ENCODE results near the gene SERTAD3. TPM values are rescaled to one million over a fixed set of nuclear protein-coding genes. Genes with fewer than 3 reads are reported as not detected.

SERTAD3 gene
- total and polyA plus RNA-seq, 2 experiments from 2014 or later, result 37.9 to 41.2 TPM

DNA sequence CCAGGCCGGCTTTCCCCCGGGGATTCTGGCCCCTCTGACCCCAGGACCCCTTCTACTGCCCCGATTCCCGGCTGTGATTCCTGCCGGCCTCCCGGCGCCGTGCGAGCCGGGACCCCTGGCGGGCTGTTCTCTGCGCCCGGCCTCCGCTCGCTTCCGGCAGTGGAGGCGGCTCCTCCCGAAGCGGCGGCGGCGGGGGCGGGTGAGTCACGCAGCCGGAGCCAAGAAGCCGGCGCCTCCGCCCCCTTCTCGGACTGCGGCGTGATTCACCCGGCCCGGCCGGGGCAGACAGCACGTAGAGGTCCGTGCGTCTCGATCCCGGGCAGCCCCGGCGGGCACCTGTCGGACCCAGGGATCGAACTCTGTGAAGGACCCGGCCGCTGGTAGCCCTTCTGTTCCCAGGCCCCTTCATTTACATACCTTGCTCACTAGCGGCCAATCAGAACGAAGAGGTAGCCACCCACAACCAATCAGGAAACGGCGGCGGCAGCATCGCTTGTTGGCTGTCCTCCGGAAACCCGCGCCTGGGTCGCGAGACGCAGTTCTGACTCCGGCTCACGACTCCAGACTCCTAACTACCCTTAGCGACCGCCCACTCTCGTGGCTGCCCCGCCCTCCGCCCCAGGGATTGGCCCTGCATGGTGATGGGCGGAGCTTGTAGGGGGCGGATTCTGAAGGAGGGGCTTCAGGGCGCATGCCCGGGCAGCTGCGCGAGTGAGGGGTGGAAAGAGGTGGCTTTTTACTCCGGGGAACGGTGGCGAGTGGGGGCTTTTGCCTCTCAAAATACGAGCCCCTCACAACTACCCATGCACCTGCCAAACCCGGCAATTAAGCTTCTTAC lies 18.5 kb downstream of the SERTAD3 start, which contains the start of gene SERTAD1:
Gene SERTAD1 (minus strand): TSS at position 543 of the 838 bp plus-strand sequence. CDS start 2,446 bp downstream, outside the sequence.
- peaks cover 38% of the 10 kb centered on the region for H3K79me2 ChIP-seq (ENCODE audit: insufficient read depth)
- peak within 1 kb of the TSS; percentile 98 for H3K4me2 ChIP-seq (ENCODE audit: unreplicated experiment)
- peaks cover 26% of the 10 kb centered on the region for H3K4me1 ChIP-seq (ENCODE audit: insufficient read depth)
- H3K4me3 ChIP-seq, result peak within 1 kb of the TSS; percentile 98
- no peaks in the 10 kb centered on the region for H3K27me3 ChIP-seq (replicated peaks; ENCODE audit: insufficient read depth)
- no peak for TF ChIP-seq EZH2 (IDR thresholded peaks at IDR 0.05; ENCODE audit: insufficient read depth, poor library complexity, severe bottlenecking)
- TF ChIP-seq EZH2phosphoT487 (IDR thresholded peaks at IDR 0.05; ENCODE audit: insufficient read depth, low read depth), result no peak
- in situ Hi-C loops (cut with MboI), result no loop called here
- H3K27ac ChIP-seq, result peak within 1 kb of the TSS; percentile 96
- DNase-seq, result peak; percentile 100
- H4K20me1 ChIP-seq (ENCODE audit: insufficient read depth), result no peaks in the 10 kb centered on the region
- WGBS, 2 experiments (ENCODE audit: low coverage in 1 of 2, low lambda C conversion rate in 2 of 2, missing lambda C conversion rate in 2 of 2), result 1% methylated on average over 65 to 66 of the region's 75 CpGs
- H3F3A ChIP-seq (ENCODE audit: insufficient read depth), result peaks cover 24% of the 10 kb centered on the region
- H3K9me3 ChIP-seq (ENCODE audit: low read depth), result no peaks in the 10 kb centered on the region
- H2AFZ ChIP-seq, result peak within 1 kb of the TSS; percentile 92
- H3K9me2 ChIP-seq (ENCODE audit: insufficient read depth), result no peaks in the 10 kb centered on the region
- H3K36me3 ChIP-seq (ENCODE audit: low read depth), result peaks cover 9% of the 10 kb centered on the region; the same call in 1 of the 2 replicates
- H3K9ac ChIP-seq, result peak within 1 kb of the TSS; percentile 97

DNA sequence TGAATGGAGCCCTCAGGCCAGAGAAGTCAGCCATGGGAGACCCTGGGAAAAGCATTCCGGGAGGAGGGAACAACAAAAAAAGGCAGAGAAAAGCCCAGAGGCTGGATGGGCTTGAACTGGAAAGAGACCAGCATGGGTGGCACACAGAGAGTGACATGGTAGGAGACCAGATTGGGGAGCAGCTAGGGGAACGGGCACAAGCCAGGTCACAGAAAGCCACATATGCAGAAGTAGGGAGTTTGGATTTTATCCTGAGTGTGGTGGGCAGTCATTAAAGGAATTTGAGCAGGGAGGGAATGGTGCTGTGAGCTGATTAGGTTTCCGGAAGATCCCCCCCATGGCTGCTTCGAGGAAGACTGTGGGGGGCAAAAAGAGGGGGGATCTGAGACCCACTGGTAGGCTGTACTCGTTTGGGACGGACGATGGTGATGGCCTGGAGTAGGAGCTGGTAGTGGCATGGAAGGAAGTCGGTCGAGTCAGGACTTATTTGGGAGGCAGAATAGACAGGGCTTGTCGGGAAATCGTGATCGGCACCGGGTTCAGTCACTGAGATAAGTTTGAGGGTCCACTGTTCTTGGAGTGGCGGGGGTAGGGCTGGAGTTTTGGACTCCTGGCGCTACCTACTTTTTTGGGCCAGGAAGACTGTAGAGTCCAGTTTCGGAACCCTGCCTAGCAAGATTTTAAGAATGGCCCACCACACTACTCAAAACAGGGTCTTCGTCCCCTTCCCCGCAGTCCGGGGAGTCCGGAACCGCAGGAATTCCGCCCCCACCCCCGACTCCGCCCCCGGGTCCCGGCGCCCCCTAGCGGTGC lies 19.3 kb downstream of the SERTAD3 start:
- DNase-seq, result peak; percentile 54
- peak overlapping the region; percentile 11; the same call in 1 of the 2 replicates for H2AFZ ChIP-seq
- peaks cover 26% of the 10 kb centered on the region for H3K4me1 ChIP-seq (ENCODE audit: insufficient read depth)
- in situ Hi-C loops (cut with MboI), result no loop called here
- 0 to 1% methylated on average over 28 of the region's 28 CpGs for WGBS, 2 experiments (ENCODE audit: low coverage in 1 of 2, low lambda C conversion rate in 2 of 2, missing lambda C conversion rate in 2 of 2)
- no peaks in the 10 kb centered on the region for H4K20me1 ChIP-seq (ENCODE audit: insufficient read depth)
- H3K9me2 ChIP-seq (ENCODE audit: insufficient read depth), result no peaks in the 10 kb centered on the region
- TF ChIP-seq EZH2phosphoT487 (IDR thresholded peaks at IDR 0.05; ENCODE audit: insufficient read depth, low read depth) (no peak), EZH2 (IDR thresholded peaks at IDR 0.05; ENCODE audit: insufficient read depth, poor library complexity, severe bottlenecking) (no peak)
- peaks cover 9% of the 10 kb centered on the region; the same call in 1 of the 2 replicates for H3K36me3 ChIP-seq (ENCODE audit: low read depth)
- H3K4me3 ChIP-seq, result peak overlapping the region; percentile 98
- H3K27ac ChIP-seq, result peak overlapping the region; percentile 96
- H3F3A ChIP-seq (ENCODE audit: insufficient read depth), result peaks cover 24% of the 10 kb centered on the region
- peak overlapping the region; percentile 97 for H3K9ac ChIP-seq
- H3K4me2 ChIP-seq (ENCODE audit: unreplicated experiment), result peak overlapping the region; percentile 98
- no peaks in the 10 kb centered on the region for H3K27me3 ChIP-seq (replicated peaks; ENCODE audit: insufficient read depth)
- no peaks in the 10 kb centered on the region for H3K9me3 ChIP-seq (ENCODE audit: low read depth)
- H3K79me2 ChIP-seq (ENCODE audit: insufficient read depth), result peaks cover 38% of the 10 kb centered on the region

GRCh38 chr19:40423938-40424337 lies 20.2 kb downstream of the SERTAD3 start:
- DNase-seq, result no peak
- 85 to 88% methylated on average over 6 of the region's 6 CpGs for WGBS, 2 experiments (ENCODE audit: low coverage in 1 of 2, low lambda C conversion rate in 2 of 2, missing lambda C conversion rate in 2 of 2)
- peak overlapping the region; percentile 98 for H3K4me3 ChIP-seq

More at GRCh38 chr19:40423938-40424337, 20.2 kb downstream of the SERTAD3 start:
- Histone ChIP-seq H3K27me3 (replicated peaks; ENCODE audit: insufficient read depth) (no peaks in the 10 kb centered on the region), H3K9me3 (ENCODE audit: low read depth) (no peaks in the 10 kb centered on the region), H3F3A (ENCODE audit: insufficient read depth) (peaks cover 24% of the 10 kb centered on the region), H3K4me1 (ENCODE audit: insufficient read depth) (peaks cover 26% of the 10 kb centered on the region), H4K20me1 (ENCODE audit: insufficient read depth) (no peaks in the 10 kb centered on the region), H3K4me2 (ENCODE audit: unreplicated experiment) (peak overlapping the region; percentile 98), H2AFZ (no peak overlapping the region), H3K9ac (peak overlapping the region; percentile 97), H3K9me2 (ENCODE audit: insufficient read depth) (no peaks in the 10 kb centered on the region), H3K79me2 (ENCODE audit: insufficient read depth) (peaks cover 38% of the 10 kb centered on the region), H3K36me3 (ENCODE audit: low read depth) (peaks cover 9% of the 10 kb centered on the region; the same call in 1 of the 2 replicates), H3K27ac (peak overlapping the region; percentile 96)
- TF ChIP-seq EZH2phosphoT487 (IDR thresholded peaks at IDR 0.05; ENCODE audit: insufficient read depth, low read depth) (no peak), EZH2 (IDR thresholded peaks at IDR 0.05; ENCODE audit: insufficient read depth, poor library complexity, severe bottlenecking) (no peak)
- in situ Hi-C loops (cut with MboI), result no loop called here

Data from GM23248 (cell line).